ENCODE measurements around the gene OOSP4A. TPM values are rescaled to one million over a fixed set of nuclear protein-coding genes. Genes with fewer than 3 reads are reported as not detected.

OOSP4A gene
- total RNA-seq, 4 donors from 2014 or later: not detected

GRCh38 chr11:59983212-59983611 lies 19.4 kb downstream of the OOSP4A start:
- Histone ChIP-seq H3K4me1 (no peaks in the 10 kb centered on the region), H3K9me3 (no peaks in the 10 kb centered on the region), H3K27ac (replicated peaks in 1 of 4) (no peak overlapping the region), H3K4me3 (no peak overlapping the region), H3K27me3 (no peaks in the 10 kb centered on the region), H3K36me3 (no peaks in the 10 kb centered on the region)
- TF ChIP-seq EP300 (IDR thresholded peaks at IDR 0.05) (no peak), CTCF (IDR thresholded peaks at IDR 0.05) (no peak)
- intact Hi-C loops (cut with DNase I): no loop called here
- 91% methylated on average over 1 of the region's 1 CpG for WGBS
- DNase-seq (ENCODE audit: extremely low spot score): no peak

GRCh38 chr11:59984368-59984767 lies 20.5 kb downstream of the OOSP4A start:
- WGBS: 85% methylated on average over 3 of the region's 3 CpGs
- Histone ChIP-seq H3K27me3 (no peaks in the 10 kb centered on the region), H3K36me3 (no peaks in the 10 kb centered on the region), H3K27ac (replicated peaks in 1 of 4) (no peak overlapping the region), H3K4me1 (no peaks in the 10 kb centered on the region), H3K9me3 (peaks cover 0 to 2% (median 0%) of the 10 kb centered on the region in 4 donors), H3K4me3 (no peak overlapping the region)
- no peak for TF ChIP-seq EP300 (IDR thresholded peaks at IDR 0.05)
- no peak for TF ChIP-seq POLR2AphosphoS5 (IDR thresholded peaks at IDR 0.05)
- TF ChIP-seq POLR2A (IDR thresholded peaks at IDR 0.05; ENCODE audit: low read depth): no peak
- no peak for TF ChIP-seq CTCF (IDR thresholded peaks at IDR 0.05)
- intact Hi-C loops (cut with DNase I): no loop called here
- no peak for DNase-seq (ENCODE audit: extremely low spot score)

GRCh38 chr11:59990421-59990820 lies 26.6 kb downstream of the OOSP4A start:
- no peak for DNase-seq (ENCODE audit: extremely low spot score)
- TF ChIP-seq EP300 (IDR thresholded peaks at IDR 0.05): no peak
- no peak for TF ChIP-seq CTCF (IDR thresholded peaks at IDR 0.05)
- TF ChIP-seq POLR2A (IDR thresholded peaks at IDR 0.05; ENCODE audit: low read depth): no peak
- no peak for TF ChIP-seq POLR2AphosphoS5 (IDR thresholded peaks at IDR 0.05)

GRCh38 chr11:59992425-59992824 lies 28.6 kb downstream of the OOSP4A start:
- DNase-seq (ENCODE audit: extremely low spot score): no peak
- no peak overlapping the region for H3K27ac ChIP-seq (replicated peaks in 1 of 4)
- H3K4me3 ChIP-seq: no peak overlapping the region
- no peaks in the 10 kb centered on the region for H3K36me3 ChIP-seq
- WGBS: 59% methylated on average over 5 of the region's 5 CpGs
- no peaks in the 10 kb centered on the region for H3K4me1 ChIP-seq
- peaks cover 0 to 12% (median 4%) of the 10 kb centered on the region in 4 donors for H3K9me3 ChIP-seq
- TF ChIP-seq CTCF (IDR thresholded peaks at IDR 0.05) (no peak), POLR2A (IDR thresholded peaks at IDR 0.05; ENCODE audit: low read depth) (no peak), EP300 (IDR thresholded peaks at IDR 0.05) (no peak)
- intact Hi-C loops (cut with DNase I): no loop called here
- H3K27me3 ChIP-seq: no peaks in the 10 kb centered on the region

More at GRCh38 chr11:59990421-59990820, 26.6 kb downstream of the OOSP4A start:
- Histone ChIP-seq H3K27me3 (no peaks in the 10 kb centered on the region), H3K4me3 (no peak overlapping the region), H3K36me3 (no peaks in the 10 kb centered on the region), H3K9me3 (peaks cover 0 to 12% (median 4%) of the 10 kb centered on the region in 4 donors), H3K27ac (replicated peaks in 1 of 4) (no peak overlapping the region), H3K4me1 (no peaks in the 10 kb centered on the region)
- 88% methylated on average over 1 of the region's 1 CpG for WGBS
- intact Hi-C loops (cut with DNase I): no loop called here

- no peaks in the 10 kb centered on the region for H3K36me3 ChIP-seq
- H3K9me3 ChIP-seq: no peaks in the 10 kb centered on the region
- intact Hi-C loops (cut with DNase I): no loop called here
- no peak overlapping the region for H3K4me3 ChIP-seq
- no peaks in the 10 kb centered on the region for H3K4me1 ChIP-seq
- no peak for TF ChIP-seq POLR2A (IDR thresholded peaks at IDR 0.05; ENCODE audit: low read depth)
- TF ChIP-seq CTCF (IDR thresholded peaks at IDR 0.05): no peak
- TF ChIP-seq EP300 (IDR thresholded peaks at IDR 0.05): no peak
- 79% methylated on average over 2 of the region's 2 CpGs for WGBS
- no peak overlapping the region for H3K27ac ChIP-seq (replicated peaks in 1 of 4)
- no peaks in the 10 kb centered on the region for H3K27me3 ChIP-seq
- DNase-seq (ENCODE audit: extremely low spot score): no peak
These were observed 34.0 kb downstream of the OOSP4A start for GRCh38 chr11:59997800-59998199.
